RWPE2 (cell line): ENCODE data around the gene ARID4B.

ENCODE experiments used
- ATAC-seq: fragments of 200-7000 bp; cut with Tn5 transposase; 3 replicates; pipeline ENCODE4 v1.9.1; 2021; ENCODE audit warnings: low read depth
- DNase-seq: peaks from one replicate; pipeline ENCODE4 v3.0.0-alpha.2; 2020; ENCODE audit warnings: low spot score
- H3K27ac ChIP-seq: fragments of 450-650 bp; 2 replicates; pipeline ENCODE4 v1.5.1; 2017; ENCODE audit warnings: mild to moderate bottlenecking; ENCODE audit not compliant: poor library complexity, severe bottlenecking
- H3K27me3 ChIP-seq: fragments of 250-450 bp; sonication (Bioruptor Pico); 2 replicates; pipeline ENCODE4 v1.5.1; 2021; ENCODE audit warnings: mild to moderate bottlenecking, moderate library complexity; ENCODE audit not compliant: insufficient read depth, poor library complexity, severe bottlenecking
- H3K36me3 ChIP-seq: fragments of 250-450 bp; sonication (Bioruptor Pico); 2 replicates; pipeline ENCODE4 v1.5.1; 2020; ENCODE audit warnings: low read depth, mild to moderate bottlenecking, moderate library complexity
- H3K4me1 ChIP-seq: fragments of 250-450 bp; sonication (Bioruptor Pico); 2 replicates; pipeline ENCODE4 v1.5.1; 2021; ENCODE audit warnings: mild to moderate bottlenecking, moderate library complexity; ENCODE audit not compliant: insufficient read depth, poor library complexity, severe bottlenecking
- H3K4me3 ChIP-seq: fragments of 250-450 bp; sonication (Bioruptor Pico); 2 replicates; pipeline ENCODE4 v1.5.1; 2021; ENCODE audit warnings: mild to moderate bottlenecking, moderate library complexity; ENCODE audit not compliant: severe bottlenecking
- H3K9me3 ChIP-seq: fragments of 250-450 bp; sonication (Bioruptor Pico); 2 replicates; pipeline ENCODE4 v1.5.1; 2021; ENCODE audit warnings: mild to moderate bottlenecking, moderate library complexity; ENCODE audit not compliant: severe bottlenecking
- TF ChIP-seq, protein P1 (sequence below): fragments of 450-650 bp; IDR thresholded peaks from one replicate; pipeline ENCODE4 v1.5.1; 2017; ENCODE audit warnings: mild to moderate bottlenecking, moderate library complexity; ENCODE audit not compliant: poor library complexity, severe bottlenecking

Gene ARID4B

DNA sequence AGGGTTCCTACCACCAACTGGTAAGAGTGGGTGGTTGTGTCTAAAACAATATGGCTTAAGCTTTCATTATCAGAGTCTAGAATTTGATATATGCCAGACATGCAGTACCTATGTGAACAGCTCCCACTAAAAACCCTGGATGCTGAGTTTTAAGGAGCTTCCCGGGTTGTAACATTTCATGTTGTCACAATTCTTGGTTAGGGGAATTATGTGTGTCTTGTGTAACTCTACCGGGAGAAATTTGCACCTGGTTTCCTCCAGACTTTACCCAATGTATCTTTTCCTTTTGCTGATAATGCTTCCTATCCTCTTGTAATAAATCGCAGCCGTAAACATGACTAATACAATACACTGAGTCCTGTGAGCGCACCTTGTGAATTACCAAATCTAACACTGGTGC is 48.3 kb downstream of the ARID4B start:
- DNase-seq, result no peak
- no peak overlapping the region for H3K4me3 ChIP-seq
- H3K9me3 ChIP-seq, result no peaks in the 10 kb centered on the region
- TF ChIP-seq, protein P1, sequence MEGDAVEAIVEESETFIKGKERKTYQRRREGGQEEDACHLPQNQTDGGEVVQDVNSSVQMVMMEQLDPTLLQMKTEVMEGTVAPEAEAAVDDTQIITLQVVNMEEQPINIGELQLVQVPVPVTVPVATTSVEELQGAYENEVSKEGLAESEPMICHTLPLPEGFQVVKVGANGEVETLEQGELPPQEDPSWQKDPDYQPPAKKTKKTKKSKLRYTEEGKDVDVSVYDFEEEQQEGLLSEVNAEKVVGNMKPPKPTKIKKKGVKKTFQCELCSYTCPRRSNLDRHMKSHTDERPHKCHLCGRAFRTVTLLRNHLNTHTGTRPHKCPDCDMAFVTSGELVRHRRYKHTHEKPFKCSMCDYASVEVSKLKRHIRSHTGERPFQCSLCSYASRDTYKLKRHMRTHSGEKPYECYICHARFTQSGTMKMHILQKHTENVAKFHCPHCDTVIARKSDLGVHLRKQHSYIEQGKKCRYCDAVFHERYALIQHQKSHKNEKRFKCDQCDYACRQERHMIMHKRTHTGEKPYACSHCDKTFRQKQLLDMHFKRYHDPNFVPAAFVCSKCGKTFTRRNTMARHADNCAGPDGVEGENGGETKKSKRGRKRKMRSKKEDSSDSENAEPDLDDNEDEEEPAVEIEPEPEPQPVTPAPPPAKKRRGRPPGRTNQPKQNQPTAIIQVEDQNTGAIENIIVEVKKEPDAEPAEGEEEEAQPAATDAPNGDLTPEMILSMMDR, result no peak
- no peak for ATAC-seq
- H3K36me3 ChIP-seq, result no peaks in the 10 kb centered on the region
- no peak overlapping the region for H3K27ac ChIP-seq
- no peaks in the 10 kb centered on the region for H3K4me1 ChIP-seq
- no peaks in the 10 kb centered on the region for H3K27me3 ChIP-seq

GRCh38 chr1:235278915-235279292 is 49.1 kb downstream of the ARID4B start:
- ATAC-seq (no peak), DNase-seq (no peak)
- H3K4me1 ChIP-seq, result no peaks in the 10 kb centered on the region
- no peak overlapping the region for H3K4me3 ChIP-seq
- TF ChIP-seq, protein P1, result no peak
- no peaks in the 10 kb centered on the region for H3K27me3 ChIP-seq
- H3K9me3 ChIP-seq, result no peaks in the 10 kb centered on the region
- no peak overlapping the region for H3K27ac ChIP-seq
- no peaks in the 10 kb centered on the region for H3K36me3 ChIP-seq

DNA sequence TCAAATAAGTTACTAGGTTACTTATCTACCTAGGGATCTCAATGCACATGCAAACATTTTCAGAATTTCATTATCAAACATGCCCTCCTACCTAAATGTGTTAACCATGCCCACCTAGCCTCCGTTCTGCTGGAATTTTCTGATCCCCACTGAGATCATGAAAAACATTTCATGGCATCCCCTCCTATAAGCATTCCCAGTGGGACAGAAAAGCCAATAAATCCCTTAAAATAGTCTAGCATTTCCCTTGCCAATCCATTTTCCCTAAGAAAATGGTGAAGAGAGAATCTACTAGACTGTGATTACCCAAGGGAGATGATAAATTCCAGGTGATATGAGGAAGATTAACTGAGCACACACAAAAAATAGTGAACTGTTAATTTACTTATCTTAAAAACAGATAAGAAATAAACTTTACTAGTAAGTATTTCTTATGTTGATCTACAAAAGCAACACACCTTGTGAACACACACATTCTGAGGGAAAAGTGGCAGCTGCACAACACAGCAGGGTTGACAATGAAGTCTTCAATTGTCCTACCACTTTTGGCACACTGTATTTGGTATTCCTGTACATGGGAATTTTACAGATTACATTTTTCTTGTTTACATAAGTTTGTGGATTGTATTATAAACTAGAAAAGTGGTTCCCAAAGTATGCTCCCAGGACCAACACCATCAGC is 49.6 kb downstream of the ARID4B start:
- no peaks in the 10 kb centered on the region for H3K36me3 ChIP-seq
- TF ChIP-seq, protein P1, result no peak
- DNase-seq (no peak), ATAC-seq (no peak)
- H3K4me3 ChIP-seq, result no peak overlapping the region
- H3K4me1 ChIP-seq, result no peaks in the 10 kb centered on the region
- H3K27me3 ChIP-seq, result no peaks in the 10 kb centered on the region
- H3K27ac ChIP-seq, result no peak overlapping the region
- no peaks in the 10 kb centered on the region for H3K9me3 ChIP-seq

DNA sequence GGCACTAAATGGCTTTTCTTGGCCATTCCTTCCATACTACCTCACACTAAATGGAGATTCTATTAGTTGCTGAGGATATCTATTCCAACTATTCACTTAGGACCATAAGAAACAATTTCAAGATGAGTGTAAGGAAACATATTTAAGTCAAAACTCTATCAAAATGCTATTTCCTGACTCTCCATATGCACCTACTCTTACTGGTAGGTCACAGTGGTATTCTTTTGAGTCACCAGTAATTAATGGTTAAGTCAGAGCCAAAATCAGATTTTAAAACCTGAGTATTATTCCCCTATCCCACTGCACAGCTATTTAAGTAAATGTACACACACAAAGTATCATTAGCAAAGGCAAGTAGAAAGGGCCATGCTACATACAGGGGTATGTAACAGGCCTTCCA is 50.3 kb downstream of the ARID4B start:
- no peak for ATAC-seq
- TF ChIP-seq, protein P1, result no peak

GRCh38 chr1:235275836-235276235 is 52.1 kb downstream of the ARID4B start:
- Histone ChIP-seq H3K9me3 (no peaks in the 10 kb centered on the region), H3K36me3 (no peaks in the 10 kb centered on the region), H3K27ac (no peak overlapping the region), H3K4me3 (no peak overlapping the region), H3K27me3 (no peaks in the 10 kb centered on the region), H3K4me1 (no peaks in the 10 kb centered on the region)
- no peak for DNase-seq
- TF ChIP-seq, protein P1, result no peak
- ATAC-seq, result no peak

More for the DNA sequence above, 50.3 kb downstream of the ARID4B start:
- DNase-seq, result no peak
- no peak overlapping the region for H3K4me3 ChIP-seq
- no peak overlapping the region for H3K27ac ChIP-seq
- H3K36me3 ChIP-seq, result no peaks in the 10 kb centered on the region
- H3K9me3 ChIP-seq, result no peaks in the 10 kb centered on the region
- no peaks in the 10 kb centered on the region for H3K27me3 ChIP-seq
- H3K4me1 ChIP-seq, result no peaks in the 10 kb centered on the region
